Measurements from ENCODE around the gene TRIM24. TPM values are rescaled to one million over a fixed set of nuclear protein-coding genes. Genes with fewer than 3 reads are reported as not detected.

TRIM24 gene
- total and polyA plus RNA-seq, 8 donors = 4.4 to 19.2 (median 12.4) TPM

DNA sequence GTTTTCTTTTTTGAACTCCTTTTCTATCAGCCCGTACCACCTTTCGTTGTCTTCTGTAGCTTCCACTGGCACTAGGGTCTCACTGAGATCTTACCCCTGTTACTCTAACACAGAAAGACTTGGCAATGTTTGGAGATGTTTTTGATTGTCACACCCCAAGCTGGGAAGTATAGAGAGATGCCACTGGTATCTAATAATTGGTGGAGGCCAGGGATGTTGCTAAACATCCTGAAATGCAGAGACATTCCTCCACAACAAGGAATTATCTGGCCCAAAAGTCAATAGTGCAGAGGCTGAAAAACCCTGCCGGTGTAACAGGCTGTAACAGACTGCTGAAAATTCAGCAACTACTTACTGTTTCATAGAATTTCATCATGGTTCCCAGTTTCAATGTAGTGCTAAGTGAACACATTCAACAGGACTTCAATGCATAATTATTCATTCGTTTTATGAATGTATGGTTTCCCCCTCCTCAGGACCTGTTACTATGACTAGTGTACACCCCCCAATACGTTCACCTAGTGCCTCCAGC lies 115.9 kb downstream of the TRIM24 start:
- intact Hi-C loops (cut with DNase I) = no loop called here
- no peak overlapping the region for H3K4me3 ChIP-seq
- peaks cover 3 to 26% (median 6%) of the 10 kb centered on the region in 3 donors for H3K36me3 ChIP-seq
- TF ChIP-seq CTCF (IDR thresholded peaks at IDR 0.05) = no peak
- FAIRE-seq = no peak
- DNase-seq = no peak
- H3K27ac ChIP-seq = no peak overlapping the region
- no peaks in the 10 kb centered on the region for H3K4me1 ChIP-seq
- ATAC-seq = no peak
- H3K27me3 ChIP-seq = no peaks in the 10 kb centered on the region
- no peaks in the 10 kb centered on the region for H3K9me3 ChIP-seq
- WGBS, 2 donors = 97 to 98% methylated on average over 5 of the region's 5 CpGs

DNA sequence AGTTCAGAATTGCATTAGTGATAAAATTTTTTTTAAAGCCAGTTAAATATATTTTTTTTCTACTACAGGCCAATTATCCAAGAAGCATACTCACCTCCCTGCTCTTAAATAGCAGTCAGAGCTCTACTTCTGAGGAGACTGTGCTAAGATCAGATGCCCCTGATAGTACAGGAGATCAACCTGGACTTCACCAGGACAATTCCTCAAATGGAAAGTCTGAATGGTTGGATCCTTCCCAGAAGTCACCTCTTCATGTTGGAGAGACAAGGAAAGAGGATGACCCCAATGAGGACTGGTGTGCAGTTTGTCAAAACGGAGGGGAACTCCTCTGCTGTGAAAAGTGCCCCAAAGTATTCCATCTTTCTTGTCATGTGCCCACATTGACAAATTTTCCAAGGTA lies 119.1 kb downstream of the TRIM24 start:
- FAIRE-seq (no peak), DNase-seq (no peak), ATAC-seq (no peak)
- peaks cover 0 to 23% (median 6%) of the 10 kb centered on the region in 3 donors for H3K36me3 ChIP-seq
- TF ChIP-seq CTCF (IDR thresholded peaks at IDR 0.05) = no peak
- H3K4me1 ChIP-seq = no peaks in the 10 kb centered on the region
- intact Hi-C loops (cut with DNase I) = no loop called here
- H3K9me3 ChIP-seq = no peaks in the 10 kb centered on the region
- 82 to 92% methylated on average over 1 of the region's 1 CpG for WGBS, 2 donors
- no peak overlapping the region for H3K4me3 ChIP-seq
- H3K27ac ChIP-seq = no peak overlapping the region
- H3K27me3 ChIP-seq = no peaks in the 10 kb centered on the region

GRCh38 chr7:138579671-138580070 lies 119.6 kb downstream of the TRIM24 start:
- Histone ChIP-seq H3K4me3 (no peak overlapping the region), H3K27ac (no peak overlapping the region), H3K4me1 (no peaks in the 10 kb centered on the region), H3K9me3 (no peaks in the 10 kb centered on the region), H3K27me3 (no peaks in the 10 kb centered on the region), H3K36me3 (peaks cover 1 to 28% (median 6%) of the 10 kb centered on the region in 3 donors)
- no peak for DNase-seq
- ATAC-seq = no peak
- intact Hi-C loops (cut with DNase I) = no loop called here
- WGBS, 2 donors = 97 to 99% methylated on average over 3 of the region's 3 CpGs
- no peak for FAIRE-seq
- no peak for TF ChIP-seq CTCF (IDR thresholded peaks at IDR 0.05)

DNA sequence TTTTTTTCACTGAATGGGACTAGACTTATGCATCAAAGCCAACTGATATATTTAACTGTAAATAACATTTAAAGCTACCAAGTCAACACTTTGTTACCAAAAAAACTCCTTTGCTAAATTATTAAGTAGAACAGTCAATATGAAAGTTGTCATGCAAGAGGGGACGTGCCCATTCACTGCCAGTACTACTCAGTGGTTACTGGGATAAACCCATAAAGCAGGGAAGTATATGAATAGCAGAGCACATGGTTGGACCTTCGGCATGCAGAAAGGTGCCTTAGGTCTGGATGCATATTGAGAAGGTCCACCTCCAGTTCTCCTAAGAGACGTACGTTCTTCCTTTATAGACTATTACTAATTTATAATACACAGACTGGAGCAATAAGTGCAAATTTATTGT lies 121.0 kb downstream of the TRIM24 start:
- peaks cover 6 to 31% (median 6%) of the 10 kb centered on the region in 3 donors for H3K36me3 ChIP-seq
- no peak overlapping the region for H3K4me3 ChIP-seq
- no peak for FAIRE-seq
- intact Hi-C loops (cut with DNase I) = no loop called here
- H3K4me1 ChIP-seq = no peaks in the 10 kb centered on the region
- 98% methylated on average over 4 of the region's 4 CpGs for WGBS, 2 donors
- H3K27me3 ChIP-seq = no peaks in the 10 kb centered on the region
- DNase-seq = no peak
- no peak overlapping the region for H3K27ac ChIP-seq
- no peak for ATAC-seq
- TF ChIP-seq CTCF (IDR thresholded peaks at IDR 0.05) = no peak
- H3K9me3 ChIP-seq = no peaks in the 10 kb centered on the region

GRCh38 chr7:138584283-138584682 lies 124.2 kb downstream of the TRIM24 start:
- no peak for TF ChIP-seq CTCF (IDR thresholded peaks at IDR 0.05)
- no peak for DNase-seq
- Histone ChIP-seq H3K4me1 (no peaks in the 10 kb centered on the region), H3K4me3 (no peak overlapping the region), H3K27ac (no peak overlapping the region), H3K27me3 (no peaks in the 10 kb centered on the region), H3K36me3 (peaks cover 1 to 17% (median 6%) of the 10 kb centered on the region in 3 donors), H3K9me3 (no peaks in the 10 kb centered on the region)
- no peak for FAIRE-seq
- intact Hi-C loops (cut with DNase I) = no loop called here
- no peak for ATAC-seq
